HCT116 (cell line): ENCODE measurements around the gene IGF2R. TPM values are rescaled to one million over a fixed set of nuclear protein-coding genes. Genes with fewer than 3 reads are reported as not detected.

ENCODE experiments used
- ATAC-seq: fragments of 200-7000 bp; cut with Tn5 transposase; 2 replicates; pipeline ENCODE4 v1.9.1; 2020; ENCODE audit warnings: mild to moderate bottlenecking, moderate library complexity
- BruUV-seq: library from RNA; stranded (reverse); fragments of 400-500 nt; replicated peaks from 2 replicates; lab custom pipeline; 2021; lab: Mats Ljungman, UMichigan
- CTCF ChIA-PET: fragments of 300-600 bp; sonication (Branson Sonifier 250); formaldehyde crosslinking; loops from one replicate; lab custom pipeline; 2021; ENCODE audit warnings: antibody characterized with exemption; lab: Charles Lee
- POLR2A ChIA-PET: fragments of 300-600, 350-600 bp; sonication (Branson Sonifier 250); formaldehyde crosslinking; loops from one replicate; lab custom pipeline; 2021; ENCODE audit warnings: antibody characterized with exemption; lab: Charles Lee
- RAD21 ChIA-PET, 2 experiments: fragments of 300-600 bp; sonication (Branson Sonifier 250); formaldehyde crosslinking; loops; one replicate each; lab custom pipeline; 2023; ENCODE audit warnings: low total read pairs in 2 of 2; ENCODE audit not compliant: uncharacterized antibody in 2 of 2, unreplicated experiment in 2 of 2, low non-redundant PET in 1 of 2; lab: Charles Lee
- DNase-seq: peaks from one replicate; pipeline ENCODE4 v3.0.0-alpha.2; 2010; ENCODE audit warnings: low read depth, low spot score
- H2AFZ ChIP-seq: fragments of 200-600 bp; shearing (Covaris generic), sonication (generic); 2 replicates; pipeline ENCODE4 v1.6.1; 2017; ENCODE audit warnings: low read depth, mixed run types, mixed read lengths, antibody characterized with exemption, low read length; ENCODE audit not compliant: poor library complexity, severe bottlenecking
- H3K27ac ChIP-seq: 2 replicates; pipeline ENCODE4 v1.5.1; 2012; ENCODE audit warnings: low read depth, low read length
- H3K27me3 ChIP-seq: fragments of 200-600 bp; sonication (generic); 2 replicates; pipeline ENCODE4 v1.6.1; 2016; ENCODE audit warnings: mixed run types, low read length, mixed read lengths; ENCODE audit not compliant: insufficient read depth
- H3K36me3 ChIP-seq, 2 experiments: fragments of 200-500 bp in 1 of 2; fragments of 200-600 bp in 1 of 2; sonication (Bioruptor generic) in 1 of 2; sonication (generic) in 1 of 2; 2 replicates each; pipeline versions ENCODE4 v1.5.1 to v1.6.1; 2014 to 2016; ENCODE audit warnings: low read length in 2 of 2, inconsistent platforms in 1 of 2, mixed read lengths in 1 of 2, mixed run types in 1 of 2; ENCODE audit not compliant: insufficient read depth in 2 of 2, control insufficient read depth in 1 of 2
- H3K4me1 ChIP-seq, 2 experiments: fragments of 200-600 bp in 1 of 2; sonication (generic) in 1 of 2; 2 replicates each; pipeline versions ENCODE4 v1.5.1 to v1.6.1; 2012 to 2017; ENCODE audit warnings: low read length in 2 of 2, inconsistent platforms in 1 of 2, mild to moderate bottlenecking in 1 of 2, mixed read lengths in 1 of 2, mixed run types in 1 of 2, moderate library complexity in 1 of 2; ENCODE audit not compliant: insufficient read depth in 2 of 2, control insufficient read depth in 1 of 2
- H3K4me2 ChIP-seq: fragments of 200-600 bp; sonication (generic); 2 replicates; pipeline ENCODE4 v1.6.1; 2017; ENCODE audit warnings: mixed run types, low read length, mixed read lengths
- H3K4me3 ChIP-seq, 2 experiments: fragments of 200-600 bp in 1 of 2; sonication (generic) in 1 of 2; replicated peaks in 1 of 2; 2 replicates each; pipeline ENCODE4 v1.5.1; 2011 to 2016; ENCODE audit warnings: low read length in 2 of 2, control low read depth in 1 of 2, low read depth in 1 of 2, mild to moderate bottlenecking in 1 of 2, mixed read lengths in 1 of 2, mixed run types in 1 of 2
- H3K79me2 ChIP-seq: fragments of 200-600 bp; sonication (generic); 2 replicates; pipeline ENCODE4 v1.6.1; 2017; ENCODE audit warnings: mild to moderate bottlenecking, mixed run types, low read length, moderate library complexity, mixed read lengths; ENCODE audit not compliant: insufficient read depth
- H3K9ac ChIP-seq: fragments of 200-600 bp; sonication (generic); 2 replicates; pipeline ENCODE4 v1.6.1; 2016; ENCODE audit warnings: low read length, mixed read lengths
- H3K9me2 ChIP-seq: fragments of 200-600 bp; sonication (generic), shearing (Covaris generic); 2 replicates; pipeline ENCODE4 v1.6.1; 2017; ENCODE audit warnings: mixed run types, mild to moderate bottlenecking, moderate library complexity; ENCODE audit not compliant: insufficient read depth
- H3K9me3 ChIP-seq, 2 experiments: fragments of 200-500 bp in 1 of 2; fragments of 200-600 bp in 1 of 2; sonication (Bioruptor generic) in 1 of 2; sonication (generic) in 1 of 2; 2 replicates each; pipeline ENCODE4 v1.6.1; 2014 to 2017; ENCODE audit warnings: low read length in 2 of 2, mixed read lengths in 2 of 2, inconsistent platforms in 1 of 2, low read depth in 1 of 2, mild to moderate bottlenecking in 1 of 2, mixed run types in 1 of 2, moderate library complexity in 1 of 2; ENCODE audit not compliant: control insufficient read depth in 1 of 2, insufficient read depth in 1 of 2
- H4K20me1 ChIP-seq: fragments of 200-600 bp; sonication (generic), shearing (Covaris generic); 2 replicates; pipeline ENCODE4 v1.6.1; 2017; ENCODE audit warnings: mixed run types, mild to moderate bottlenecking, moderate library complexity; ENCODE audit not compliant: insufficient read depth
- ATF3 ChIP-seq: IDR thresholded peaks from 2 replicates; pipeline ENCODE4 v1.6.1; 2012
- CBX3 ChIP-seq: IDR thresholded peaks from 2 replicates; pipeline ENCODE4 v1.6.1; 2012; ENCODE audit warnings: low read depth
- EGR1 ChIP-seq: IDR thresholded peaks from 2 replicates; pipeline ENCODE4 v1.6.1; 2012; ENCODE audit warnings: low read depth
- EZH2 ChIP-seq: fragments of 200-600 bp; sonication (generic); IDR thresholded peaks from 2 replicates; pipeline ENCODE4 v1.6.1; 2017; ENCODE audit warnings: antibody characterized with exemption, mixed run types
- JUND ChIP-seq: IDR thresholded peaks from 2 replicates; pipeline ENCODE4 v1.6.1; 2012
- POLR2A ChIP-seq: IDR thresholded peaks from 2 replicates; pipeline ENCODE4 v1.7.0; 2011; ENCODE audit warnings: borderline replicate concordance; ENCODE audit not compliant: insufficient read depth, insufficient read length; ENCODE audit errors: extremely low read depth
- REST ChIP-seq: IDR thresholded peaks from 2 replicates; pipeline ENCODE4 v1.6.1; 2012; ENCODE audit warnings: low read depth
- SIN3A ChIP-seq: IDR thresholded peaks from 2 replicates; pipeline ENCODE4 v1.6.1; 2012; ENCODE audit warnings: low read depth
- SRF ChIP-seq: IDR thresholded peaks from 2 replicates; pipeline ENCODE4 v1.6.1; 2012; ENCODE audit warnings: low read depth
- YY1 ChIP-seq: IDR thresholded peaks from 2 replicates; pipeline ENCODE4 v1.6.1; 2011; ENCODE audit warnings: low read length, low read depth, moderate library complexity, mild to moderate bottlenecking; ENCODE audit not compliant: insufficient replicate concordance; ENCODE audit errors: extremely low read depth
- ZBTB33 ChIP-seq: IDR thresholded peaks from 2 replicates; pipeline ENCODE4 v1.6.1; 2011; ENCODE audit warnings: mild to moderate bottlenecking, low read length, moderate library complexity; ENCODE audit not compliant: insufficient replicate concordance; ENCODE audit errors: extremely low read depth
- intact Hi-C: fragments of 100-400 bp; cut with micrococcal nuclease; formaldehyde crosslinking; loops from 2 replicates; pipeline ENCODE4 v1.10.0; 2022
- total RNA-seq: library from RNA; stranded (reverse); gene quantifications from one replicate; pipeline ENCODE4 v1.2.1, GENCODE V29; 2021; ENCODE audit not compliant: unreplicated experiment

The IGF2R gene
- total RNA-seq, 1 experiment from 2014 or later, result 37.0 TPM

- no peaks in the 10 kb centered on the region for H3K9me3 ChIP-seq
- no peaks in the 10 kb centered on the region for H3K4me1 ChIP-seq
- H3K79me2 ChIP-seq, result no peaks in the 10 kb centered on the region
- DNase-seq, result no peak
- ChIA-PET RAD21 (no interaction called here), POLR2A (no interaction called here), CTCF (no interaction called here)
- no peak overlapping the region for H3K4me3 ChIP-seq
- no peak for TF ChIP-seq EZH2
- TF ChIP-seq YY1, result no peak
- TF ChIP-seq SIN3A, result no peak
- no peak for TF ChIP-seq POLR2A
- TF ChIP-seq JUND, result no peak
- no peak for TF ChIP-seq ZBTB33
- no peak for TF ChIP-seq EGR1
- TF ChIP-seq ATF3, result no peak
- TF ChIP-seq SRF, result no peak
- TF ChIP-seq CBX3, result no peak
- no peak for TF ChIP-seq REST
- no peak overlapping the region for H3K9ac ChIP-seq
- no peaks in the 10 kb centered on the region for H4K20me1 ChIP-seq
- H3K27me3 ChIP-seq, result no peaks in the 10 kb centered on the region
- no peak overlapping the region for H3K27ac ChIP-seq
- H3K36me3 ChIP-seq, result peaks cover 4 to 13% of the 10 kb centered on the region in 2 experiments; a peak in 2 of 4 replicates
- no peak overlapping the region for H3K4me2 ChIP-seq
- ATAC-seq, result no peak
- intact Hi-C loops, result no loop called here
- H2AFZ ChIP-seq, result no peak overlapping the region
- H3K9me2 ChIP-seq, result no peaks in the 10 kb centered on the region
- BruUV-seq, result no TSS peak
Measured at GRCh38 chr6:160039441-160039840, 70.6 kb downstream of the IGF2R start.
